Right lobe of liver (tissue), 4 donors: ENCODE results near the gene TCF15.

Experiments
- POLR2A ChIP-seq: fragments of 450-650 bp; IDR thresholded peaks from one replicate; pipeline ENCODE4 v1.6.1; 2017; ENCODE audit warnings: antibody characterized with exemption, mild to moderate bottlenecking
- TF ChIP-seq, protein P1 (sequence below), 4 donors: fragments of 200-600 bp in 3 of 4; fragments of 450-650 bp in 1 of 4; IDR thresholded peaks; one replicate each; pipeline versions ENCODE4 v1.5.1 to v1.8.0; 2016 to 2022; ENCODE audit warnings: antibody characterized with exemption in 4 of 4, mild to moderate bottlenecking in 2 of 4
- donor health status: DM: no; HTN: no; CAD: no.
- donor health status: DM: no; HTN: no; CAD: no.
- donor health status: DM: no; HTN: yes; CAD: no.

DNA sequence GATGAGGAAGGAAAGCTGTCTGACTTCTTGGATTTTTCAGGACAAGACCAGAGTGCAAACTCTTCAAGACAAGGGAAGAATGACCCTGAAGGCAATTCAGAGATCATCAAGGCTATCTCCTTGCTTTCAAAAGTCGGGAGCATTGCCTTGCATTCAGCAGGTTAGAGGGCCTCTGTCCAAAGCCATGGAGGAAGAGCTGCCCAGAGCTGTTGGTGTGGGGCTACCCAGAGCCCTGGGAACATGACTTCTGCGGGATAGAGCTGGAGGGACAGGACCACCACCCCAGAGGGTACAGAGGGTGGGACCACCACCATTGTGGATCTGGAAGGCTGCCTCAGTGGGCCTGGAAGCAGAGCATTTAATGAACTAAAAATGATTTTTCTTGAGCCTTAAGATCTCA is 48.1 kb upstream of the TCF15 start:
- TF ChIP-seq, protein P1, sequence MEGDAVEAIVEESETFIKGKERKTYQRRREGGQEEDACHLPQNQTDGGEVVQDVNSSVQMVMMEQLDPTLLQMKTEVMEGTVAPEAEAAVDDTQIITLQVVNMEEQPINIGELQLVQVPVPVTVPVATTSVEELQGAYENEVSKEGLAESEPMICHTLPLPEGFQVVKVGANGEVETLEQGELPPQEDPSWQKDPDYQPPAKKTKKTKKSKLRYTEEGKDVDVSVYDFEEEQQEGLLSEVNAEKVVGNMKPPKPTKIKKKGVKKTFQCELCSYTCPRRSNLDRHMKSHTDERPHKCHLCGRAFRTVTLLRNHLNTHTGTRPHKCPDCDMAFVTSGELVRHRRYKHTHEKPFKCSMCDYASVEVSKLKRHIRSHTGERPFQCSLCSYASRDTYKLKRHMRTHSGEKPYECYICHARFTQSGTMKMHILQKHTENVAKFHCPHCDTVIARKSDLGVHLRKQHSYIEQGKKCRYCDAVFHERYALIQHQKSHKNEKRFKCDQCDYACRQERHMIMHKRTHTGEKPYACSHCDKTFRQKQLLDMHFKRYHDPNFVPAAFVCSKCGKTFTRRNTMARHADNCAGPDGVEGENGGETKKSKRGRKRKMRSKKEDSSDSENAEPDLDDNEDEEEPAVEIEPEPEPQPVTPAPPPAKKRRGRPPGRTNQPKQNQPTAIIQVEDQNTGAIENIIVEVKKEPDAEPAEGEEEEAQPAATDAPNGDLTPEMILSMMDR (IDR thresholded peaks at IDR 0.05), result no peak
- TF ChIP-seq POLR2A, result no peak
